Mucosa of descending colon (tissue), 3 donors: Measurements from ENCODE around the gene KIF9. TPM values are rescaled to one million over a fixed set of nuclear protein-coding genes. Genes with fewer than 3 reads are reported as not detected.
A peak's percentile ranks its signal among the peaks of the same experiment; 100 is the strongest.

Source experiments
- ATAC-seq: fragments of 200-7000 bp; cut with Tn5 transposase; one replicate; pipeline ENCODE4 v1.9.1; 2020; ENCODE audit warnings: mild to moderate bottlenecking, moderate library complexity
- DNase-seq, 3 donors: peaks; one replicate each; pipeline ENCODE4 v3.0.0-alpha.2; 2020
- H3K36me3 ChIP-seq: fragments of 200-600 bp; one replicate; pipeline ENCODE4 v1.8.0; 2021; ENCODE audit warnings: low read depth, mild to moderate bottlenecking
- H3K4me1 ChIP-seq: fragments of 200-600 bp; one replicate; pipeline ENCODE4 v1.8.0; 2021; ENCODE audit warnings: low read depth, mild to moderate bottlenecking
- H3K4me3 ChIP-seq: fragments of 200-600 bp; one replicate; pipeline ENCODE4 v1.8.0; 2021; ENCODE audit warnings: mild to moderate bottlenecking
- H3K9me3 ChIP-seq: fragments of 200-600 bp; one replicate; pipeline ENCODE4 v1.8.0; 2021; ENCODE audit warnings: mild to moderate bottlenecking
- CTCF ChIP-seq: fragments of 200-600 bp; IDR thresholded peaks from one replicate; pipeline ENCODE4 v1.8.0; 2022; ENCODE audit warnings: antibody characterized with exemption, mild to moderate bottlenecking
- intact Hi-C, 2 donors: fragments of 100-400 bp; cut with DNase I in 1 of 2; cut with micrococcal nuclease in 1 of 2; formaldehyde crosslinking; loops; one replicate each; pipeline versions ENCODE4 v1.11.0 to v1.11.1; 2022; cut with DNase I, micrococcal nuclease
- total RNA-seq, 3 donors: library from RNA; stranded (reverse); fragmentation: NEBNext Ultra II Directional in 2 of 3; extraction: Animal tissue kit (Norgen Biotek cat#: 25700) in 2 of 3; gene quantifications; one replicate each; pipeline versions ENCODE4 v1.2.1 to v1.2.4, GENCODE V29; 2021 to 2023
- donor health status: DM: no; HTN: no; CAD: no; lungs with moderate emphysema.
- donor health status: DM: no; HTN: no; CAD: no.
- donor health status: DM: no; HTN: yes; CAD: no.

The KIF9 gene
- total RNA-seq, 3 donors from 2014 or later = 5.8 to 9.5 (median 6.1) TPM

GRCh38 chr3:47288966-47289910, 6.6 kb upstream of the KIF9 start:
- ATAC-seq (no peak), DNase-seq (no peak)
- Histone ChIP-seq H3K4me3 (no peak overlapping the region), H3K9me3 (no peaks in the 10 kb centered on the region), H3K36me3 (no peaks in the 10 kb centered on the region), H3K4me1 (peaks cover 7% of the 10 kb centered on the region)
- intact Hi-C loops = no loop called here
- TF ChIP-seq CTCF = no peak

- intact Hi-C loops = no loop called here
- peak overlapping the region; percentile 70 for H3K4me3 ChIP-seq
- no peaks in the 10 kb centered on the region for H3K9me3 ChIP-seq
- peaks cover 23% of the 10 kb centered on the region for H3K4me1 ChIP-seq
- no peaks in the 10 kb centered on the region for H3K36me3 ChIP-seq
- DNase-seq (peak; percentile 10 to 56 (median 36)), ATAC-seq (no peak)
- TF ChIP-seq CTCF = no peak
These were observed 1.2 kb upstream of the KIF9 start for GRCh38 chr3:47283591-47284364.

GRCh38 chr3:47283193-47283537, 566 bp upstream of the KIF9 start:
- TF ChIP-seq CTCF = no peak
- no peaks in the 10 kb centered on the region for H3K9me3 ChIP-seq
- ATAC-seq (peak; percentile 22), DNase-seq (peak in 2 of 3 donors; percentile 40 to 56)
- peak overlapping the region; percentile 70 for H3K4me3 ChIP-seq
- no peaks in the 10 kb centered on the region for H3K36me3 ChIP-seq
- peaks cover 23% of the 10 kb centered on the region for H3K4me1 ChIP-seq
- intact Hi-C loops = no loop called here

GRCh38 chr3:47280519-47280918, 2.1 kb downstream of the KIF9 start:
- intact Hi-C loops = no loop called here
- ATAC-seq (no peak), DNase-seq (no peak)
- Histone ChIP-seq H3K9me3 (no peaks in the 10 kb centered on the region), H3K36me3 (no peaks in the 10 kb centered on the region), H3K4me1 (peaks cover 23% of the 10 kb centered on the region), H3K4me3 (no peak overlapping the region)
- TF ChIP-seq CTCF = no peak

- no peak for TF ChIP-seq CTCF
- no peaks in the 10 kb centered on the region for H3K9me3 ChIP-seq
- intact Hi-C loops = no loop called here
- no peak overlapping the region for H3K4me3 ChIP-seq
- H3K36me3 ChIP-seq = no peaks in the 10 kb centered on the region
- ATAC-seq (no peak), DNase-seq (no peak)
- peaks cover 2% of the 10 kb centered on the region for H3K4me1 ChIP-seq
These were observed 6.0 kb downstream of the KIF9 start for GRCh38 chr3:47276558-47276957.
